HL-60 (cell line): ENCODE measurements around the gene CADM1.

Source experiments
- CTCF ChIP-seq: IDR thresholded peaks from one replicate; pipeline ENCODE4 v1.5.1; 2011; ENCODE audit warnings: low read length, control low read depth, inconsistent platforms; ENCODE audit not compliant: insufficient read depth
- GABPA ChIP-seq: IDR thresholded peaks from 2 replicates; pipeline ENCODE4 v1.6.1; 2012; ENCODE audit warnings: low read depth
- POLR2AphosphoS5 ChIP-seq: IDR thresholded peaks from 2 replicates; pipeline ENCODE4 v1.6.1; 2012; ENCODE audit warnings: low read depth
- REST ChIP-seq: IDR thresholded peaks from 2 replicates; pipeline ENCODE4 v1.6.1; 2012; ENCODE audit warnings: low read depth; ENCODE audit not compliant: insufficient replicate concordance

- TF ChIP-seq CTCF: no peak
- TF ChIP-seq POLR2AphosphoS5: no peak
- no peak for TF ChIP-seq GABPA
- no peak for TF ChIP-seq REST
Measured at GRCh38 chr11:115447273-115447864, 56.8 kb downstream of the CADM1 start.
